ENCODE results near the gene EFHD1.

EFHD1 gene

GRCh38 chr2:232693344-232693743, 59.9 kb downstream of the EFHD1 start:
- no peak for DNase-seq (ENCODE audit: low read depth)
- H3K4me3 ChIP-seq (ENCODE audit: low read length): no peak overlapping the region
- TF ChIP-seq, protein P1, sequence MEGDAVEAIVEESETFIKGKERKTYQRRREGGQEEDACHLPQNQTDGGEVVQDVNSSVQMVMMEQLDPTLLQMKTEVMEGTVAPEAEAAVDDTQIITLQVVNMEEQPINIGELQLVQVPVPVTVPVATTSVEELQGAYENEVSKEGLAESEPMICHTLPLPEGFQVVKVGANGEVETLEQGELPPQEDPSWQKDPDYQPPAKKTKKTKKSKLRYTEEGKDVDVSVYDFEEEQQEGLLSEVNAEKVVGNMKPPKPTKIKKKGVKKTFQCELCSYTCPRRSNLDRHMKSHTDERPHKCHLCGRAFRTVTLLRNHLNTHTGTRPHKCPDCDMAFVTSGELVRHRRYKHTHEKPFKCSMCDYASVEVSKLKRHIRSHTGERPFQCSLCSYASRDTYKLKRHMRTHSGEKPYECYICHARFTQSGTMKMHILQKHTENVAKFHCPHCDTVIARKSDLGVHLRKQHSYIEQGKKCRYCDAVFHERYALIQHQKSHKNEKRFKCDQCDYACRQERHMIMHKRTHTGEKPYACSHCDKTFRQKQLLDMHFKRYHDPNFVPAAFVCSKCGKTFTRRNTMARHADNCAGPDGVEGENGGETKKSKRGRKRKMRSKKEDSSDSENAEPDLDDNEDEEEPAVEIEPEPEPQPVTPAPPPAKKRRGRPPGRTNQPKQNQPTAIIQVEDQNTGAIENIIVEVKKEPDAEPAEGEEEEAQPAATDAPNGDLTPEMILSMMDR (conservative IDR thresholded peaks at IDR 0.05; ENCODE audit: low read length): no peak

- DNase-seq (ENCODE audit: low read depth): no peak
- TF ChIP-seq, protein P1 (conservative IDR thresholded peaks at IDR 0.05; ENCODE audit: low read length): no peak
- H3K4me3 ChIP-seq (ENCODE audit: low read length): peak overlapping the region; percentile 97
Observed at GRCh38 chr2:232696609-232697058, 63.2 kb downstream of the EFHD1 start.

DNA sequence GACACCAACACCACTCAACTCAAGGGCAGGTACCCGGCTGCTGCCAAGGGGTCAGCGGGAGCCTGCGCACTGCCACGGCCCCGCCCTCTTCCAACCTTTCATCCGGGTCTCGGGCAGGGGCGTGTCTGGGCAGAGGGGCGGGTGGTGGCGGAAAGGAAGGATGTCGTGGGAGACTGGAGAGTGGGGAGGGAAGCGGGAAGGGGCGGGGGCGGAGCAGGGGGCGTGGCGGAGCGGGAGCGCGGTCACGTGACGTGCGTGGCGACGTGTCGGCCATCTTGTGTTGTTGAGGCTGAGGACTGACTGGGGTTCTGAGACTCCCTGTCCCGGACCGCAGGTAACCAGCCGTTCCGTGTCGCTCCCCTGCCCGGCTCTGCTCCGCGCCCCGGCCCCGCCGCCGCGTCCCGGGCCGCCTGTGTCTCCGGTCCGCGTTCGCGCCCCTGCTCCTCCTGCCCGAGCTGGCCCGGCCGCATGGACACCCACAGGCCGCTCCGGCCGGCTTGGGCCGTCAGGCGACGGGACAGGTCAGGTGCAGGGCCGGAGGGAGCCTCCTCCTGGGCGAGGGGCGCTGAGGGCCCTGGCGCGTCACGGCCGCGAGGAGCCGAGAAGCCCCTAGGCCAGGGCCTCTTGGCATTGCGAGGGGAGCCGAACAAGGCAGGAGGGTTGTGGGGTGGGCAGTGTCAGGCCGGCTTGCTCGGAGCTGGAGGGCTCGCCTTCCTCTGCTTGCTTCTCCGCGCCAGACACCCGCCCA, 63.8 kb downstream of the EFHD1 start, which contains the start of gene GIGYF2:
GIGYF2 (plus strand) TSS at position 273 of the 748 bp plus-strand sequence. CDS start 37,867 bp downstream, outside the sequence.
- TF ChIP-seq, protein P1 (conservative IDR thresholded peaks at IDR 0.05; ENCODE audit: low read length): no peak
- peak within 1 kb of the TSS; percentile 97 for H3K4me3 ChIP-seq (ENCODE audit: low read length)
- peak; percentile 94 for DNase-seq (ENCODE audit: low read depth)

- H3K4me3 ChIP-seq (ENCODE audit: low read length): peak overlapping the region; percentile 97
- DNase-seq (ENCODE audit: low read depth): no peak
- TF ChIP-seq, protein P1 (conservative IDR thresholded peaks at IDR 0.05; ENCODE audit: low read length): no peak
Observed at GRCh38 chr2:232697807-232698110, 64.4 kb downstream of the EFHD1 start.

- TF ChIP-seq, protein P1 (conservative IDR thresholded peaks at IDR 0.05; ENCODE audit: low read length): no peak
- H3K4me3 ChIP-seq (ENCODE audit: low read length): peak overlapping the region; percentile 97
- peak; percentile 12 for DNase-seq (ENCODE audit: low read depth)
Observed at GRCh38 chr2:232698556-232699091, 65.2 kb downstream of the EFHD1 start.

DNA sequence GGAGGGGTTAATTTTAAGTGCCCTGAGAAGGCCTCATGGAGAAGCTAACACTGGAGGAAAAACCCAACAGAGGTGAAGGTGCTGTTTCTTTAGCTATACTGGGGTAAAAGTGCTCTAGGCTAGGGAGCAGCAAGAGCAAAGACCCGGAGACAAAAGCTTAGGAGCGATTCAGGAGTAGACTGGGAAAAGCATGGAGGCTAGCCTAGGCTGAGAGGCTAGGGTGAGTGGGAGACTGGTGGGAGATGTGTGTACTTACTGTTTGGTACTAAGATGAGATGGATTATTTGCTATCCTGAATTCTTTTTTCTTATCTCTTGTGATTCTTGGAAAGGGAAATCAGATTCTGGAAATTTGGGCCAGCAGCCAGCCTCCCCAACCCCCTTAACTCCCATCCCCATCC, 65.7 kb downstream of the EFHD1 start:
- DNase-seq (ENCODE audit: low read depth): no peak
- TF ChIP-seq, protein P1 (conservative IDR thresholded peaks at IDR 0.05; ENCODE audit: low read length): no peak
- H3K4me3 ChIP-seq (ENCODE audit: low read length): peak overlapping the region; percentile 14

- TF ChIP-seq, protein P1 (conservative IDR thresholded peaks at IDR 0.05; ENCODE audit: low read length): no peak
- no peak overlapping the region for H3K4me3 ChIP-seq (ENCODE audit: low read length)
Observed at GRCh38 chr2:232700154-232700553, 66.8 kb downstream of the EFHD1 start.

More at GRCh38 chr2:232700154-232700553, 66.8 kb downstream of the EFHD1 start:
- no peak for DNase-seq (ENCODE audit: low read depth)

All from AG10803 (cell line).